GM18508 (cell line): Measurements from ENCODE around the gene MAP2K6.

Experiments used
- ATAC-seq: cut with Tn5 transposase; IDR thresholded peaks from one replicate; pipeline ENCODE4 v1.9.1; 2021; ENCODE audit warnings: moderate number of reproducible peaks; ENCODE audit not compliant: insufficient read depth, unreplicated experiment

The MAP2K6 gene

GRCh38 chr17:69480245-69480644 lies 65.7 kb downstream of the MAP2K6 start:
- ATAC-seq = no peak

GRCh38 chr17:69485251-69485661 lies 70.8 kb downstream of the MAP2K6 start:
- no peak for ATAC-seq

GRCh38 chr17:69485901-69486643 lies 71.6 kb downstream of the MAP2K6 start:
- no peak for ATAC-seq

GRCh38 chr17:69486779-69487637 lies 72.5 kb downstream of the MAP2K6 start:
- no peak for ATAC-seq

- ATAC-seq = no peak
Observed at GRCh38 chr17:69489313-69489712, 74.8 kb downstream of the MAP2K6 start.

GRCh38 chr17:69492410-69493071 lies 78.0 kb downstream of the MAP2K6 start:
- ATAC-seq = no peak

GRCh38 chr17:69495787-69496186 lies 81.3 kb downstream of the MAP2K6 start:
- no peak for ATAC-seq

GRCh38 chr17:69497161-69497560 lies 82.7 kb downstream of the MAP2K6 start:
- no peak for ATAC-seq

GRCh38 chr17:69499318-69499717 lies 84.8 kb downstream of the MAP2K6 start:
- no peak for ATAC-seq

GRCh38 chr17:69500911-69501429 lies 86.5 kb downstream of the MAP2K6 start:
- ATAC-seq = no peak

- ATAC-seq = no peak
Observed at GRCh38 chr17:69501591-69502468, 87.3 kb downstream of the MAP2K6 start.

GRCh38 chr17:69503711-69504110 lies 89.2 kb downstream of the MAP2K6 start:
- peak; percentile 87 for ATAC-seq

GRCh38 chr17:69505740-69506139 lies 91.2 kb downstream of the MAP2K6 start:
- ATAC-seq = no peak

GRCh38 chr17:69506489-69506888 lies 92.0 kb downstream of the MAP2K6 start:
- no peak for ATAC-seq

- ATAC-seq = no peak
Observed at GRCh38 chr17:69508814-69509213, 94.3 kb downstream of the MAP2K6 start.

GRCh38 chr17:69511250-69511649 lies 96.8 kb downstream of the MAP2K6 start:
- no peak for ATAC-seq

GRCh38 chr17:69512946-69513345 lies 98.4 kb downstream of the MAP2K6 start:
- no peak for ATAC-seq

GRCh38 chr17:69516225-69516624 lies 101.7 kb downstream of the MAP2K6 start:
- no peak for ATAC-seq

- ATAC-seq = peak; percentile 84
Observed at GRCh38 chr17:69516911-69517310, 102.4 kb downstream of the MAP2K6 start.

- no peak for ATAC-seq
Observed at GRCh38 chr17:69518951-69519350, 104.5 kb downstream of the MAP2K6 start.
